Neural cell (in vitro differentiated cells): ENCODE measurements around the gene OR2G3. TPM values are rescaled to one million over a fixed set of nuclear protein-coding genes. Genes with fewer than 3 reads are reported as not detected.

Experiments used
- H2AFZ ChIP-seq: fragments of 200-600, 300-800 bp; sonication (generic), shearing (Covaris generic); 2 replicates; pipeline ENCODE4 v1.6.0; 2014; ENCODE audit warnings: low read depth, mild to moderate bottlenecking, antibody characterized with exemption, low read length, moderate library complexity
- H3F3A ChIP-seq: fragments of 200-600 bp; shearing (Covaris generic); 2 replicates; pipeline ENCODE4 v1.6.1; 2016; ENCODE audit warnings: mild to moderate bottlenecking, moderate library complexity, mixed read lengths, antibody characterized with exemption, low read length; ENCODE audit not compliant: insufficient read depth, poor library complexity, severe bottlenecking
- H3K27ac ChIP-seq: fragments of 200-600, 300-800 bp; sonication (generic), shearing (Covaris generic); 2 replicates; pipeline ENCODE4 v1.5.1; 2014; ENCODE audit warnings: mild to moderate bottlenecking, low read length, moderate library complexity
- H3K27me3 ChIP-seq: fragments of 300-800, 200-600 bp; sonication (generic), shearing (Covaris generic); 2 replicates; pipeline ENCODE4 v1.6.0; 2014; ENCODE audit warnings: mild to moderate bottlenecking, low read depth, low read length, moderate library complexity; ENCODE audit not compliant: insufficient read depth
- H3K36me3 ChIP-seq: fragments of 300-800, 200-600 bp; sonication (generic), shearing (Covaris generic); 2 replicates; pipeline ENCODE4 v1.5.1; 2014; ENCODE audit warnings: mild to moderate bottlenecking, antibody characterized with exemption, low read length, moderate library complexity; ENCODE audit not compliant: insufficient read depth
- H3K4me2 ChIP-seq: fragments of 300-800, 200-600 bp; sonication (generic), shearing (Covaris generic); 2 replicates; pipeline ENCODE4 v1.6.0; 2014; ENCODE audit warnings: mild to moderate bottlenecking, low read length
- H3K4me3 ChIP-seq: fragments of 300-800, 200-600 bp; sonication (generic), shearing (Covaris generic); 2 replicates; pipeline ENCODE4 v1.5.1; 2014; ENCODE audit warnings: mild to moderate bottlenecking, low read length, moderate library complexity
- H3K79me2 ChIP-seq: fragments of 200-600 bp; shearing (Covaris generic); replicated peaks from 2 replicates; pipeline ENCODE4 v1.6.0; 2014; ENCODE audit warnings: mild to moderate bottlenecking, low read length, moderate library complexity; ENCODE audit not compliant: insufficient read depth
- H3K9ac ChIP-seq: fragments of 300-800, 200-600 bp; sonication (generic), shearing (Covaris generic); 2 replicates; pipeline ENCODE4 v1.6.1; 2016; ENCODE audit warnings: mild to moderate bottlenecking, low read length, mixed read lengths
- H3K9me2 ChIP-seq: fragments of 200-600 bp; shearing (Covaris generic); 2 replicates; pipeline ENCODE4 v1.6.1; 2016; ENCODE audit warnings: mild to moderate bottlenecking, low read length, mixed read lengths; ENCODE audit not compliant: insufficient read depth
- H3K9me3 ChIP-seq: fragments of 200-600, 300-800 bp; sonication (generic), shearing (Covaris generic); 2 replicates; pipeline ENCODE4 v1.6.1; 2016; ENCODE audit warnings: mild to moderate bottlenecking, mixed run types, low read length, moderate library complexity, mixed read lengths
- H4K20me1 ChIP-seq: fragments of 200-600 bp; shearing (Covaris generic); 2 replicates; pipeline ENCODE4 v1.6.1; 2016; ENCODE audit warnings: mild to moderate bottlenecking, mixed run types; ENCODE audit not compliant: insufficient read depth
- EP300 ChIP-seq: fragments of 450-650 bp; conservative IDR thresholded peaks from 2 replicates; pipeline ENCODE4 v1.6.1; 2014; ENCODE audit warnings: antibody characterized with exemption, mild to moderate bottlenecking, moderate library complexity; ENCODE audit not compliant: poor library complexity, severe bottlenecking
- EZH2 ChIP-seq: fragments of 200-600, 300-800 bp; shearing (Covaris generic), sonication (generic); IDR thresholded peaks from 2 replicates; pipeline ENCODE4 v1.6.1; 2014; ENCODE audit warnings: antibody characterized with exemption, low read length, borderline replicate concordance, mild to moderate bottlenecking; ENCODE audit not compliant: insufficient read depth, poor library complexity, severe bottlenecking
- MXI1 ChIP-seq: fragments of 450-650 bp; conservative IDR thresholded peaks from 2 replicates; pipeline ENCODE4 v1.6.1; 2014; ENCODE audit warnings: antibody characterized with exemption, mild to moderate bottlenecking; ENCODE audit not compliant: poor library complexity, severe bottlenecking
- POLR2AphosphoS5 ChIP-seq: IDR thresholded peaks from 2 replicates; pipeline ENCODE4 v1.6.1; 2012
- RAD21 ChIP-seq: fragments of 450-650 bp; conservative IDR thresholded peaks from 2 replicates; pipeline ENCODE4 v1.6.1; 2014; ENCODE audit warnings: antibody characterized with exemption, mild to moderate bottlenecking, moderate library complexity
- SMC3 ChIP-seq: fragments of 450-650 bp; conservative IDR thresholded peaks from 2 replicates; pipeline ENCODE4 v1.6.1; 2014; ENCODE audit warnings: antibody characterized with exemption, mild to moderate bottlenecking, moderate library complexity; ENCODE audit not compliant: poor library complexity
- TAF1 ChIP-seq: IDR thresholded peaks from 2 replicates; pipeline ENCODE4 v1.6.1; 2012; ENCODE audit warnings: low read depth
- polyA plus RNA-seq: library from polyadenylated mRNA; depleted of rRNA; stranded (reverse); fragments of >200 nt; gene quantifications from 2 replicates; pipeline ENCODE4 v1.2.3, GENCODE V29; 2014
- small RNA-seq, 3 experiments: library from RNA; depleted of rRNA; stranded (forward); fragments of <200 nt; gene quantifications; one replicate each; pipeline ENCODE3, GENCODE V24; 2012
- TF ChIP-seq, protein P1 (sequence below): fragments of 450-650 bp; IDR thresholded peaks from 2 replicates; pipeline ENCODE4 v1.5.1; 2014; ENCODE audit warnings: antibody characterized with exemption, mild to moderate bottlenecking, moderate library complexity; ENCODE audit not compliant: poor library complexity, severe bottlenecking

Gene OR2G3
- polyA plus RNA-seq, 1 donor from 2014 or later: not detected

DNA sequence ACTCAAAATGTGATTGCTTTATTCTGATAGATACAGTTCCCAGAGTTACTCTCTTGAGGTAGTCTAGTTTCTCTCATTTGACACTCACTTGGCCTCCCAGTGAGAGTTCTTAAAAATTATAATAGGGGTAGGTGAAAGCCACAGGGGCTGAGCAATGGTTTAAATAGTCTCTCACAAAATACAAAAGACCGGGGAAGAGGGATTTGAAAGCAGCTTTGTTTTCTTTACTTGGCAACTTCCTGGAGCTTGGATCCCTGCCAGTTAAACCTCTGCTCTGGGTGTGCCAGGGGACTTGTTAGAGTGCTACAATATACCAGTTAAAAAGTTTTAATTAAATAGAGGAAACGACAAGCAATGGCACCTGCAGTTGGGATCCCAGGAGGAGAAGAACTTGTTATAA is 42.5 kb downstream of the OR2G3 start:
- Histone ChIP-seq H2AFZ (no peak overlapping the region), H3K4me2 (no peak overlapping the region), H4K20me1 (no peaks in the 10 kb centered on the region), H3K79me2 (no peaks in the 10 kb centered on the region), H3K4me3 (no peak overlapping the region), H3F3A (no peaks in the 10 kb centered on the region), H3K9me2 (no peaks in the 10 kb centered on the region), H3K27ac (no peak overlapping the region), H3K9me3 (no peaks in the 10 kb centered on the region), H3K9ac (no peak overlapping the region), H3K27me3 (no peaks in the 10 kb centered on the region), H3K36me3 (no peaks in the 10 kb centered on the region)
- TF ChIP-seq SMC3 (no peak), TAF1 (no peak), POLR2AphosphoS5 (no peak), MXI1 (no peak), RAD21 (no peak), EZH2 (no peak)
- TF ChIP-seq, protein P1, sequence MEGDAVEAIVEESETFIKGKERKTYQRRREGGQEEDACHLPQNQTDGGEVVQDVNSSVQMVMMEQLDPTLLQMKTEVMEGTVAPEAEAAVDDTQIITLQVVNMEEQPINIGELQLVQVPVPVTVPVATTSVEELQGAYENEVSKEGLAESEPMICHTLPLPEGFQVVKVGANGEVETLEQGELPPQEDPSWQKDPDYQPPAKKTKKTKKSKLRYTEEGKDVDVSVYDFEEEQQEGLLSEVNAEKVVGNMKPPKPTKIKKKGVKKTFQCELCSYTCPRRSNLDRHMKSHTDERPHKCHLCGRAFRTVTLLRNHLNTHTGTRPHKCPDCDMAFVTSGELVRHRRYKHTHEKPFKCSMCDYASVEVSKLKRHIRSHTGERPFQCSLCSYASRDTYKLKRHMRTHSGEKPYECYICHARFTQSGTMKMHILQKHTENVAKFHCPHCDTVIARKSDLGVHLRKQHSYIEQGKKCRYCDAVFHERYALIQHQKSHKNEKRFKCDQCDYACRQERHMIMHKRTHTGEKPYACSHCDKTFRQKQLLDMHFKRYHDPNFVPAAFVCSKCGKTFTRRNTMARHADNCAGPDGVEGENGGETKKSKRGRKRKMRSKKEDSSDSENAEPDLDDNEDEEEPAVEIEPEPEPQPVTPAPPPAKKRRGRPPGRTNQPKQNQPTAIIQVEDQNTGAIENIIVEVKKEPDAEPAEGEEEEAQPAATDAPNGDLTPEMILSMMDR: no peak

DNA sequence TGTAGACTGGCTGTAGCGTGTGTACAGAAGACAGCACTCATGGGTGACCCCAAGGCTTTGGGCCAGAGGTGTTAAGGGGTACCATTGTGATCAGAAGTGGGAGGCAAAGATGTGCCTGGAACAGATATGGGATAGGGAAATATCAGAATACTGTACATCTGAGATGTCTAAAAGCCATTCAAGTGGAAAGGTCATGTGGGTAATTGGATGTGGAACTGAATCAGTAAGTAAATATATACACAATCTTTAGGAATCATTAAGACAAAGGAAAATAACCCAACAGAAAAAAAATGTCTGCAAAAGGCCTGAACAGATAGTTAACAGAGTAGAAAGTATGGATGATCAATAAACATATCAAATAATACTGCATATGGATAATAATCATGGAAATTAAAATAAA is 47.7 kb downstream of the OR2G3 start:
- TF ChIP-seq EP300 (no peak), RAD21 (no peak)
- Histone ChIP-seq H3K9ac (no peak overlapping the region), H2AFZ (no peak overlapping the region), H4K20me1 (no peaks in the 10 kb centered on the region), H3F3A (no peaks in the 10 kb centered on the region), H3K9me2 (no peaks in the 10 kb centered on the region), H3K4me2 (no peak overlapping the region), H3K36me3 (no peaks in the 10 kb centered on the region), H3K79me2 (no peaks in the 10 kb centered on the region), H3K4me3 (no peak overlapping the region), H3K9me3 (no peaks in the 10 kb centered on the region), H3K27me3 (no peaks in the 10 kb centered on the region), H3K27ac (no peak overlapping the region)

Small RNA genes within 50 kb of the gene (small RNA-seq; reads per million reads assigned to genes)
- 0 reads per million in 3 experiments for gene RF00026

Other genes starting within 250 kb of the OR2G3 start
- gene NLRP3, start 189.4 kb upstream of the OR2G3 start, polyA plus RNA-seq: 0.36 and 0.82 TPM in 2 replicates
- not detected in 2 replicates for gene OR2B11, start 147.5 kb upstream of the OR2G3 start, polyA plus RNA-seq
- gene OR2C3, start 69.1 kb upstream of the OR2G3 start, polyA plus RNA-seq: not detected in 2 replicates
- gene GCSAML, start 56.5 kb upstream of the OR2G3 start, polyA plus RNA-seq: not detected in 2 replicates
- gene OR2G2, start 17.2 kb upstream of the OR2G3 start, polyA plus RNA-seq: not detected in 2 replicates
- not detected in 2 replicates for gene OR13G1, start 74.2 kb downstream of the OR2G3 start, polyA plus RNA-seq
- not detected in 2 replicates for gene OR6F1, start 111.1 kb downstream of the OR2G3 start, polyA plus RNA-seq
- not detected in 2 replicates for gene OR14K1, start 133.0 kb downstream of the OR2G3 start, polyA plus RNA-seq
- gene OR14A2, start 142.6 kb downstream of the OR2G3 start, polyA plus RNA-seq: not detected in 2 replicates
- not detected in 2 replicates for gene OR1C1, start 155.0 kb downstream of the OR2G3 start, polyA plus RNA-seq
- gene OR14A16, start 218.5 kb downstream of the OR2G3 start, polyA plus RNA-seq: not detected in 2 replicates
- gene OR11L1, start 236.3 kb downstream of the OR2G3 start, polyA plus RNA-seq: not detected in 2 replicates